NB4 (cell line): ENCODE data around the gene NEK4.

Source experiments
- CTCF ChIP-seq: IDR thresholded peaks from one replicate; pipeline ENCODE4 v1.5.1; 2012; ENCODE audit warnings: low read depth, low read length
- MYC ChIP-seq: IDR thresholded peaks from 2 replicates; pipeline ENCODE4 v1.6.1; 2011; ENCODE audit warnings: low read depth, low read length
- POLR2A ChIP-seq: IDR thresholded peaks from 2 replicates; pipeline ENCODE4 v1.6.1; 2011; ENCODE audit warnings: mild to moderate bottlenecking; ENCODE audit not compliant: insufficient read length; ENCODE audit errors: extremely low read depth
- TF ChIP-seq, protein P1 (sequence below): IDR thresholded peaks from 2 replicates; pipeline ENCODE4 v1.6.1; 2011; ENCODE audit warnings: low read depth, low read length

- TF ChIP-seq POLR2A (no peak), CTCF (no peak), MYC (no peak)
- TF ChIP-seq, protein P1, sequence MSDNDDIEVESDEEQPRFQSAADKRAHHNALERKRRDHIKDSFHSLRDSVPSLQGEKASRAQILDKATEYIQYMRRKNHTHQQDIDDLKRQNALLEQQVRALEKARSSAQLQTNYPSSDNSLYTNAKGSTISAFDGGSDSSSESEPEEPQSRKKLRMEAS = no peak
Observed at GRCh38 chr3:52715714-52716305, 54.9 kb downstream of the NEK4 start.
